Measurements from ENCODE around the gene FGFR4.

The FGFR4 gene

DNA sequence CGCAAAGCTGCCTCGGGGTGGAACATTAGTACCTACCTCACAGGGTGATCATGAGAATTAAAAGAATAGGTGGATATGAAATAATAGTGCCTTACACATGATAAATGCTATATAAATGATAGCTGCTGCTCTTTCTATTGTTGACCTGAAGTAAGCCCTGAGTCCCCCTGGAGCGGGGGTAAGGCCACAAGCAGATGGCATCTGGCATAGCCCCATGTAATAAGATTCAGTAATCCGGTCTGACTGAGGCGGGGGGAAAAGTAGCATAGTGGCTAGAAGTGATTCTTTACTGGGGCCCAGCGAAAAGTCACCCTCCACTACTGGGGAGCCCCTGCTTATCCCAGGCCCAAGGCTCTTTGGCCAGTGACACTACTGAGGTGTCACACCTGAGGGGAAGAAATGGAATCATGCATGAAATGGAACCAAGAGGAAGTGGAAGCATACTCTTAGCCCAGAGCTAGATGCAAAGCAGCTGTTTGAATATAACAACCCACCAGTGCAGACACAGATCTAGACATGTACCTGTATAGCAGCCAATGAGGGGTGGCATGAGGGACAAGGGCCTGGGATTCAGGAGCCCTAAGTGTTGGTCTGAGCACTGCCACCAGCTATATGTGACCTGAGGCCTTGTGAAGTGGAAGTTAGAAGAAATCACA lies 16.1 kb upstream of the FGFR4 start:
- Histone ChIP-seq H3K27me3 (ENCODE audit: insufficient read depth, insufficient read length) (no peaks in the 10 kb centered on the region), H3K9ac (ENCODE audit: insufficient read length, low read depth) (no peak overlapping the region), H3K36me3 (ENCODE audit: insufficient read depth, insufficient read length, low read length) (peaks cover 4% of the 10 kb centered on the region), H3K4me3 (ENCODE audit: insufficient read length, low read depth) (no peak overlapping the region), H3K9me3 (ENCODE audit: insufficient read depth, low read length) (no peaks in the 10 kb centered on the region), H3K4me1 (ENCODE audit: insufficient read depth, insufficient read length) (peaks cover 2% of the 10 kb centered on the region)
- no peak for TF ChIP-seq ZNF274 (IDR thresholded peaks at IDR 0.05; ENCODE audit: low read depth, low read length)
- DNase-seq (ENCODE audit: low read depth, low spot score), result no peak

DNA sequence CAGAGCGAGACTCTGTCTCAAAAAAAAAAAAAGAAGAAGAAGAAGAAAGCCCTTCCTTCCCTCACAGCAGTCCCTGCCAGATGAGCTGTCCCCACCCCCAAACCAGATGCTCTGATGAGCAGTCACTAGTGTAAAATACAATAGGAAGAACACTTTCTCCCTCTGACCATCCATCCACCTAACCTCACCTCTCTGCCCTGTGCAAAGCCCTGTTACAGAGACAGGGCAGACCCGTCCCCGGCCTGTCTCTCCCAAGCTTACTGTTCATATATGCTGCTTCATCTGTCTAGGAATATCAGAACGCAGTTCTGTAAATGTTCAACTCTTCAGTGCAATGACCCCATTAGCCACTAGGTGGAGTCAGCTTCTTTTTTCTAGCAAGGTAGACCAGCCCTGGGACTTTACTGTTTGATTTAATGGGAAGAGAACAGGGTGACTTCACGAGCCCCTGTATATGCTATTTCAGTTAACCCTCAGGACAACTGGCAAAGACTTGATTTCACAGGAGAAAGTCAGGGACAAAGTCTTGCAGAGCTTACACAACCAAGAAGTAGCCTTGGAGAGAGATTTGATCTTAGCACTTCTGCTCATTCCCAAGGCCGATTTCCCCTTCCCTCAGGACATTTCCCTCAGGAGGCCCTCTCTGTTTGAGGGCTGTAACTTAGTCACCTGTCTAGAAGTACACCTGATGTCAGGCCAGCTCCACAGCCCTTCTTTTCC lies 14.9 kb upstream of the FGFR4 start:
- peak; percentile 63 for DNase-seq (ENCODE audit: low read depth, low spot score)
- no peak for TF ChIP-seq ZNF274 (IDR thresholded peaks at IDR 0.05; ENCODE audit: low read depth, low read length)
- no peak for TF ChIP-seq YY1 (IDR thresholded peaks at IDR 0.05; ENCODE audit: insufficient read depth, insufficient read length)
- no peak for TF ChIP-seq SUZ12 (IDR thresholded peaks at IDR 0.05; ENCODE audit: extremely low read depth, insufficient read depth, insufficient read length)
- peak overlapping the region; percentile 61 for H3K9ac ChIP-seq (ENCODE audit: insufficient read length, low read depth)
- no peak overlapping the region for H3K4me3 ChIP-seq (ENCODE audit: insufficient read length, low read depth)
- no peaks in the 10 kb centered on the region for H3K27me3 ChIP-seq (ENCODE audit: insufficient read depth, insufficient read length)
- H3K4me1 ChIP-seq (ENCODE audit: insufficient read depth, insufficient read length), result peaks cover 2% of the 10 kb centered on the region
- H3K36me3 ChIP-seq (ENCODE audit: insufficient read depth, insufficient read length, low read length), result no peaks in the 10 kb centered on the region
- H3K9me3 ChIP-seq (ENCODE audit: insufficient read depth, low read length), result no peaks in the 10 kb centered on the region

DNA sequence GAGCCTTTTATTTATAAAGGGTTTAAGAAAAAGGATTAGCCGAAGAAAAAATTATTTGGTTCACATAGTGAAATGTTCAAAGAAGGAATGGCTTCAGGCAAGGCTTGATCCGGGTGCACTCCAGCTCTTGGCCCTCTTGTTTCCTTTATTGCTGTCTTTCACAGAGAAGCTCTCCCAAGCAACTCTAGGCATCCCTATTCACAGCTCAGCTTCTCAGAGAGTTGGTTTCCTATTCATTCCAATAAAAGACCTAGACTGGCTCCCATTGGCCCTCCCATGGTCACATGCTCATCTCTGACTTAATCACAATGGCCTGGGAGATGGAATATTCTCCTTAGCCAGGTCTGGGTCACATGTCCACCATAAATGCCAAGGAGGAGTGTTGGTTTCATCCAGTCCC lies 9.4 kb upstream of the FGFR4 start:
- Histone ChIP-seq H3K27me3 (ENCODE audit: insufficient read depth, insufficient read length) (no peaks in the 10 kb centered on the region), H3K9ac (ENCODE audit: insufficient read length, low read depth) (no peak overlapping the region), H3K4me1 (ENCODE audit: insufficient read depth, insufficient read length) (peaks cover 3% of the 10 kb centered on the region), H3K4me3 (ENCODE audit: insufficient read length, low read depth) (no peak overlapping the region), H3K36me3 (ENCODE audit: insufficient read depth, insufficient read length, low read length) (no peaks in the 10 kb centered on the region), H3K9me3 (ENCODE audit: insufficient read depth, low read length) (no peaks in the 10 kb centered on the region)
- no peak for TF ChIP-seq SUZ12 (IDR thresholded peaks at IDR 0.05; ENCODE audit: extremely low read depth, insufficient read depth, insufficient read length)
- TF ChIP-seq YY1 (IDR thresholded peaks at IDR 0.05; ENCODE audit: insufficient read depth, insufficient read length), result no peak
- TF ChIP-seq ZNF274 (IDR thresholded peaks at IDR 0.05; ENCODE audit: low read depth, low read length), result no peak
- no peak for DNase-seq (ENCODE audit: low read depth, low spot score)

DNA sequence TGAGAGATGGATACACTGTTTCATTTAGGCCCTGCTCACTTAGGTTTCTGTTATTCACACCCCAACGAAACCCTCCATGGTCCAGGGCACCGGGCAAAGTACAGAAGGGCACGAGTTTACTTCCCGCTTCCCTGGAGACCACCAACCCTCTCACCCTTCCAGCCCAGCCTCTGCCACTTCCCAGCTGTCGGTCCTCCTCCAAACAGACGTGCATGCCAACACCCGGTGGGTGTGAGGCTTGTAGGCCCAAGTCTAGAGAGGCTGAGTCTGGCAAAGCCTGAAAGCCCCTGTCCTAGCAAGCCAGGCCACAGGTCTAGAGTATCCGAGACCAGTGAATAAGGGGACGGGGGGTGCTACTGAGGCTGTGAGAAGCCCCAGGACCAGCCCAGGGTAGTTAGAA lies 7.1 kb upstream of the FGFR4 start:
- Histone ChIP-seq H3K4me3 (ENCODE audit: insufficient read length, low read depth) (no peak overlapping the region), H3K9ac (ENCODE audit: insufficient read length, low read depth) (no peak overlapping the region), H3K36me3 (ENCODE audit: insufficient read depth, insufficient read length, low read length) (no peaks in the 10 kb centered on the region), H3K4me1 (ENCODE audit: insufficient read depth, insufficient read length) (peaks cover 3% of the 10 kb centered on the region), H3K9me3 (ENCODE audit: insufficient read depth, low read length) (no peaks in the 10 kb centered on the region), H3K27me3 (ENCODE audit: insufficient read depth, insufficient read length) (no peaks in the 10 kb centered on the region)
- no peak for TF ChIP-seq YY1 (IDR thresholded peaks at IDR 0.05; ENCODE audit: insufficient read depth, insufficient read length)
- no peak for TF ChIP-seq SUZ12 (IDR thresholded peaks at IDR 0.05; ENCODE audit: extremely low read depth, insufficient read depth, insufficient read length)
- no peak for TF ChIP-seq ZNF274 (IDR thresholded peaks at IDR 0.05; ENCODE audit: low read depth, low read length)
- no peak for DNase-seq (ENCODE audit: low read depth, low spot score)

DNA sequence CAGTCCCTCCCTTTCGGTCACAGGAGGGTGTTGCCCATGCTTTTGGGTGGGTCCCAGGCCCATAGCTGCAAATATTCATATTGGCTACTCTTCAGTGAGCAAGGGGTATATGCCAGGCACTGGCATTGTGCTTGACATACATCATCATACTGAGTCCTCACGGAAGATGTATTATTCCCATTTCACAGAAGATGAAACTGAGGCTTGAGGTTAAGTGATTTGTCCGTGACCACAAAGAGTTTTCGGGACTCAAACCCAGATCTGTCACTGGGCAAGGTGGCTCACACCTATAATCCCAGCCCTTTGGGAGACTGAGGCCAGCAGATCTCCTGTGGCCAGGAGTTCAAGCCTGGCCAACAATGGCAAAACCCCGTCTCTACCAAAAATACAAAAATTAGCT lies 6.5 kb upstream of the FGFR4 start:
- Histone ChIP-seq H3K9ac (ENCODE audit: insufficient read length, low read depth) (no peak overlapping the region), H3K36me3 (ENCODE audit: insufficient read depth, insufficient read length, low read length) (no peaks in the 10 kb centered on the region), H3K27me3 (ENCODE audit: insufficient read depth, insufficient read length) (no peaks in the 10 kb centered on the region), H3K4me1 (ENCODE audit: insufficient read depth, insufficient read length) (peaks cover 3% of the 10 kb centered on the region), H3K4me3 (ENCODE audit: insufficient read length, low read depth) (no peak overlapping the region), H3K9me3 (ENCODE audit: insufficient read depth, low read length) (no peaks in the 10 kb centered on the region)
- no peak for DNase-seq (ENCODE audit: low read depth, low spot score)
- TF ChIP-seq YY1 (IDR thresholded peaks at IDR 0.05; ENCODE audit: insufficient read depth, insufficient read length) (no peak), SUZ12 (IDR thresholded peaks at IDR 0.05; ENCODE audit: extremely low read depth, insufficient read depth, insufficient read length) (no peak), ZNF274 (IDR thresholded peaks at IDR 0.05; ENCODE audit: low read depth, low read length) (no peak)

DNA sequence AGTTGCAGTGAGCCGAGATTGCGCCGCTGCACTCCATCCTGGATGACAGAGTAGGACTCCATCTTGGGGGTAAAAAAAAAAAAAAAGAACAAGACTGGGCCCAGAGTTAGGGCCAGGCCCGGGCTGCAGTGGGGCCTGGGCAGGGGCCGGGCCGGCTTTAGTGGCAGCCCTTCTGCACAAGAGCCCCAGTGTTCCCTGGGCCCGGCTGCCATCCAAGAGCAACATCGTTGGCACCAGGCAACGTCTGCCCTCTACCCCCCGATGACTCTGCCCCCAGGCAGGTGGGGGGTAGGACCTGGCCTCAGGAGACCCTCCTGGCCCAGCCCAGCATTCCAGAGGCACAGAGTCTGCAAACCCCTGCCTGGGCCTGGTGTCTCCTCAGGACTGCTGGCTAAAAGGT lies 4.9 kb upstream of the FGFR4 start:
- Histone ChIP-seq H3K36me3 (ENCODE audit: insufficient read depth, insufficient read length, low read length) (no peaks in the 10 kb centered on the region), H3K4me3 (ENCODE audit: insufficient read length, low read depth) (no peak overlapping the region), H3K4me1 (ENCODE audit: insufficient read depth, insufficient read length) (peaks cover 6% of the 10 kb centered on the region), H3K9ac (ENCODE audit: insufficient read length, low read depth) (no peak overlapping the region), H3K27me3 (ENCODE audit: insufficient read depth, insufficient read length) (no peaks in the 10 kb centered on the region), H3K9me3 (ENCODE audit: insufficient read depth, low read length) (no peaks in the 10 kb centered on the region)
- DNase-seq (ENCODE audit: low read depth, low spot score), result no peak
- TF ChIP-seq YY1 (IDR thresholded peaks at IDR 0.05; ENCODE audit: insufficient read depth, insufficient read length) (no peak), ZNF274 (IDR thresholded peaks at IDR 0.05; ENCODE audit: low read depth, low read length) (no peak), SUZ12 (IDR thresholded peaks at IDR 0.05; ENCODE audit: extremely low read depth, insufficient read depth, insufficient read length) (no peak)

DNA sequence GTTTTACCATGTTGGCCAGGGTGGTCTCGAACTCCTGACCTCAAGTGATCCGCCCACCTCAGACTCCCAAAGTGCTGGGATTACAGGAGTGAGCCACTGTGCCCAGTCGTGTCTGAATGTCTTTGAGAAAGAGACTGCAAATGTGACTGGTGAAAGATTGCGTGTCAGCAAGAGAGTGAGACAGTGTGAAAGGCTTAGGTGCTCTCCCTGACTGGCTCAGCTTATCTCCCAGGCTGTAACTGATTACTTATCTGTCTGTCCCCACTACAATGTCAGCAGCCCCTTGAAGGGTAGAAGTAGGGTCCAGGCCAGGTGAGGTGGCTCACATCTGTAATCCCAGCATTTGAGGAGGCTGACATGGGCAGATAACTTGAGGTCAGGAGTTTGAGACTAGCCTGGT lies 3.4 kb upstream of the FGFR4 start:
- peaks cover 8% of the 10 kb centered on the region for H3K4me1 ChIP-seq (ENCODE audit: insufficient read depth, insufficient read length)

More for the DNA sequence above, 3.4 kb upstream of the FGFR4 start:
- no peaks in the 10 kb centered on the region for H3K27me3 ChIP-seq (ENCODE audit: insufficient read depth, insufficient read length)
- H3K9me3 ChIP-seq (ENCODE audit: insufficient read depth, low read length), result no peaks in the 10 kb centered on the region
- no peak for DNase-seq (ENCODE audit: low read depth, low spot score)
- no peak overlapping the region for H3K4me3 ChIP-seq (ENCODE audit: insufficient read length, low read depth)
- H3K36me3 ChIP-seq (ENCODE audit: insufficient read depth, insufficient read length, low read length), result no peaks in the 10 kb centered on the region
- no peak for TF ChIP-seq ZNF274 (IDR thresholded peaks at IDR 0.05; ENCODE audit: low read depth, low read length)
- TF ChIP-seq YY1 (IDR thresholded peaks at IDR 0.05; ENCODE audit: insufficient read depth, insufficient read length), result no peak
- TF ChIP-seq SUZ12 (IDR thresholded peaks at IDR 0.05; ENCODE audit: extremely low read depth, insufficient read depth, insufficient read length), result no peak
- no peak overlapping the region for H3K9ac ChIP-seq (ENCODE audit: insufficient read length, low read depth)

All from NT2/D1 (cell line).